HG03196 (cell line): Measurements from ENCODE around the gene MPDZ.

Experiments used
- ATAC-seq: cut with Tn5 transposase; IDR thresholded peaks from one replicate; pipeline ENCODE4 v1.9.1; 2021; ENCODE audit not compliant: unreplicated experiment

Gene MPDZ, protein sequence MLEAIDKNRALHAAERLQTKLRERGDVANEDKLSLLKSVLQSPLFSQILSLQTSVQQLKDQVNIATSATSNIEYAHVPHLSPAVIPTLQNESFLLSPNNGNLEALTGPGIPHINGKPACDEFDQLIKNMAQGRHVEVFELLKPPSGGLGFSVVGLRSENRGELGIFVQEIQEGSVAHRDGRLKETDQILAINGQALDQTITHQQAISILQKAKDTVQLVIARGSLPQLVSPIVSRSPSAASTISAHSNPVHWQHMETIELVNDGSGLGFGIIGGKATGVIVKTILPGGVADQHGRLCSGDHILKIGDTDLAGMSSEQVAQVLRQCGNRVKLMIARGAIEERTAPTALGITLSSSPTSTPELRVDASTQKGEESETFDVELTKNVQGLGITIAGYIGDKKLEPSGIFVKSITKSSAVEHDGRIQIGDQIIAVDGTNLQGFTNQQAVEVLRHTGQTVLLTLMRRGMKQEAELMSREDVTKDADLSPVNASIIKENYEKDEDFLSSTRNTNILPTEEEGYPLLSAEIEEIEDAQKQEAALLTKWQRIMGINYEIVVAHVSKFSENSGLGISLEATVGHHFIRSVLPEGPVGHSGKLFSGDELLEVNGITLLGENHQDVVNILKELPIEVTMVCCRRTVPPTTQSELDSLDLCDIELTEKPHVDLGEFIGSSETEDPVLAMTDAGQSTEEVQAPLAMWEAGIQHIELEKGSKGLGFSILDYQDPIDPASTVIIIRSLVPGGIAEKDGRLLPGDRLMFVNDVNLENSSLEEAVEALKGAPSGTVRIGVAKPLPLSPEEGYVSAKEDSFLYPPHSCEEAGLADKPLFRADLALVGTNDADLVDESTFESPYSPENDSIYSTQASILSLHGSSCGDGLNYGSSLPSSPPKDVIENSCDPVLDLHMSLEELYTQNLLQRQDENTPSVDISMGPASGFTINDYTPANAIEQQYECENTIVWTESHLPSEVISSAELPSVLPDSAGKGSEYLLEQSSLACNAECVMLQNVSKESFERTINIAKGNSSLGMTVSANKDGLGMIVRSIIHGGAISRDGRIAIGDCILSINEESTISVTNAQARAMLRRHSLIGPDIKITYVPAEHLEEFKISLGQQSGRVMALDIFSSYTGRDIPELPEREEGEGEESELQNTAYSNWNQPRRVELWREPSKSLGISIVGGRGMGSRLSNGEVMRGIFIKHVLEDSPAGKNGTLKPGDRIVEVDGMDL (N-terminal part only)

DNA sequence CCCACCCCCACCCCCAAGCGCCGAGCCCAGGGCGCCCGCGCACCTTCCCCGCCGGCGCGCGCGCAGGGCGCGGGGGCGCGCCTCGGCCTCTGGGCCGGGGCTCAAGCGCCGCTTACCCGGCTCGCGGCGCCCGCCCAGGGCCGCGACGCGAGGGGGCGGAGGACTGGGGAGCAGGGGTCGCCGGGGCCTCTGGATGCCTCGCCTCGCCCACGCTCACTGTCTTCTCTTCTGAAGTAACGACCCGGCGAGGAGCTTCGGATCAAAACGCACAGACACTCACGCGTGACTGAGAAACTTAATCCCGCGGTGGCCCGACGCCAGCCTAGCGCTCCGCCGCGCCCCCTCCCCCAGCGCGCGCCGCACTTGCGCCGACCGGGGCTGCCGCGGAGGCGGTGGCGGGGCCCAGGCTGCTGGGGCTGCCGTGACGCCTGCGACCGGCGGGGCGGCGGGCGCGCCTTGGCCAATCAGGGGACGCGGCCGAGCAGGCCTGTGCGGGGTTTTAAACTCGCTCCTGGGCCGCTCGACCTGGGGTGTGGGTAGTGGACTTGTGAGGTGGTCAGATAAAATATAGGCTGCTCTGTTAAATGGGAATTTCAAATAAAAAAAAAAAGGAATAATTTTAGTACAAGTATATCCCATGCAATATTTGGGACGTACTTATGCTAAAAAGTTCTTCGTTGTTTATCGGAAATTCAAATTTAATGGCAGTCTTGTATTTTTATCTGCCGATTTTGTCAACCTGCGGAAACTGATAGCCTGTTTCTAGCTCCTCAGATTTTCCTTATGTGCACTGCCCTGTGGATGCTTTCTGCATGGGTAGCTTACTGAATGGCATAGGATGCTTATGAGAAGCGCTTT, at the start of gene MPDZ:
Gene MPDZ, minus strand, starts transcription at position 409 of the 858 bp plus-strand sequence. CDS start 29,377 bp downstream, outside the sequence.
- ATAC-seq: no peak

GRCh38 chr9:13324988-13325387, 45.5 kb upstream of the MPDZ start:
- no peak for ATAC-seq

DNA sequence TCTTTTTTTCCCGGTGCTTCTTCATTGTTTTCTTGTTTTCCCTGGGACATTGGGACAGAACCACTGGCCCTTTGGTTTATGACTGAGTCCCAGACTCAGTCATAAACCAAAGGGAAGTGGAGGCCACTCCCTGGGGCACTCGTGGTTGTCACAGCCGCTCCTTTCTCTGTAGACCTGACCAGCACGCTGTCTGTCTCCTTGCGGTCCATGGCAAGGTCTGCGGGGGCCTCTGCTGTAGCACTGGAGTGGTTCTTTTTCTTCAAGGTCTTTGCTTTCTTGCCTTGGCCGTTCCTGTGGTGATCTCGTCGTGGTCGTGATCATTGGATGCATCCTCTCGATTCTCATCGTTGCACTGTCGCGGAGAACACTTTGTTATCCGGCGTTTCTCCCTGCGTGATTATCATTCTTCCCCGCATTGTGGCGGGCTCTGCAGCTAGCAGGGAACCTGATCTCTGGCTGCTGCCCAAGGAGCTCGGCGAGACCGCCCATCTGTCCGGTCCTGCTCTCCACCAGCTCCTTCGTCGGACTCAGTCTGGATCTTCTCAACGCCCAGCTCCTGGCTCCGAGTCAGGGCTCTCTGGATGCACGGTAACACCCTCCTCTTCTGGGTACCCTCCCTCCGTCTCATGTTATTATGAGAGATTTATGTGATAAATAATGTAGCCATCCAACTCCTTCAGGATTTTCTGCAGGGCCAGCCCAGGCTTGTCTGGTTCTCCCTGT, 43.5 kb upstream of the MPDZ start:
- ATAC-seq: no peak

GRCh38 chr9:13318027-13318426, 38.5 kb upstream of the MPDZ start:
- no peak for ATAC-seq

- ATAC-seq: no peak
Measured at GRCh38 chr9:13296972-13297371, 17.5 kb upstream of the MPDZ start.

DNA sequence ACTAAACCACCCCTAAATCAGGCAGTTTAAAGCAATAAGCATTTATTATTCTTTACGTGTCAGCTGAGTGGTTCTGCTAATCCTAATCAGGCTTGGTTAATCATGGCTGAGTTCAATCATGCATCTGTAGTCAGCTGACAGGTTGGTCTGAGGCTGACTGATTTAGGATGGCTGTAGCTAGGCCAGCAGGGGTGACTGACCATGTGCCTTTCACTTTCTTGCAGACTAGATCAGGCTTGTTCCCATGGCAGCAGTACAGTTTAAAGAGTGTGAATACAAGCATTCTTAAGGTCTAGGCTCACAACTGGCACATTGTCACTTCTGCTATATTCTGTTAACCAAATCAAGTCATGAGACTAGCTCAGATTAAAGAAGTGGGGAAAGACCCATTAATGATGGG, 16.1 kb upstream of the MPDZ start:
- no peak for ATAC-seq

DNA sequence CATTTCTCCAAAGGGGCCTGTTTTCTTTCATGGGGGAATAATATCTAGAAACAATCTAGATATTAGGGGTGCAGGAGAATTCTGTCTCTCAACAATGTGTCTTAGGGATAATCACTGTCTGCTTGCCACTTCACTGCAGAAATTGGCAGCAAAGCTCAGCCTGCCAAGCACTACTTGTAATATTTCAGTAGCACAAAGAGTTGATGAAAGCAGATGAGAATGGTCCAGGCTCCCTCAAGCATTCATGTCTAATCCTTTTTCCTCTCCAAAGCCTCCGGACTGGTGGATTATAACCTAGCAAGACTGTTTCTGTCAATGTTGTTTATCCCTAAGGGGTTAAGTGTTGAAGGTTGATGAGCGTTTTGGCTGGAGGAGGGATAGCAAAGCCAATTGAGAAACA, 13.3 kb upstream of the MPDZ start:
- no peak for ATAC-seq

DNA sequence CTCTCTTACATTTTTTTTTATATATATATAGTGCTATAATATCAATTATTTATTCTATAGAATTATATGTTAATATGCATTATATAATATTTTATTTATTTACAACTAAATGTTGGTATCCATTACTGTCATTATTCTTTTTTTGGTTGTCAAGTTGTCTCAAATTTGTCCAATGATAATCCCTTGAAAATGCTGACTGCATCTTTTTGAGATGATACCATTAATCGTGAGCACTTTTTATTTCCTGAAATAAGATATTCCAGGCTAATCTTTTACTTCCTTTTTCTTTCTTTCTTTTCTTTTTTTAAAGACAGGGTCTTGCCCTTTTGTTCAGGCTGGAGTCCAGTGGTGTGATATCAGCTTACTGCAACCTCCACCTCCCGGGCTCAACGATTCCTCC, 12.7 kb upstream of the MPDZ start:
- ATAC-seq: no peak

GRCh38 chr9:13291718-13292117, 12.2 kb upstream of the MPDZ start:
- ATAC-seq: no peak

DNA sequence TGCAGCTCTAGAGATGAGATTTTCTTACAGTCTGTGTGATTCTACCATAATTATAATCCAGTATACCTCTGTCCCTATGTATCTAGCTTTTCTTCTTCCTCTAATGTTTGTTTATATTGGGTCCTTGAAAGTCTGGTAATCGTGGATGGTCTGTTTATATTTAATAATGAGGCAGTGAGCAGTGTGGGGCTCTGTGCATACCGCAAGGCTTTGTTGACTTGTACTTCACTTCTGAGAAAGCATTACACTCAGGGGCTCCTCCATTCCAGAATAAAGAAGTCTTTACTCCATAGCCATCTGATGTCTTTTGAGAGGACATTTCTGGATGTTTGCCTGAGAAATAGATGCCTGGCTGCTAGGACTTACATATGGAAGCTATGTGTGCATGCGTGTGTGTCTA, 4.5 kb upstream of the MPDZ start:
- ATAC-seq: no peak

- no peak for ATAC-seq
Measured at GRCh38 chr9:13282998-13283397, 3.5 kb upstream of the MPDZ start.

DNA sequence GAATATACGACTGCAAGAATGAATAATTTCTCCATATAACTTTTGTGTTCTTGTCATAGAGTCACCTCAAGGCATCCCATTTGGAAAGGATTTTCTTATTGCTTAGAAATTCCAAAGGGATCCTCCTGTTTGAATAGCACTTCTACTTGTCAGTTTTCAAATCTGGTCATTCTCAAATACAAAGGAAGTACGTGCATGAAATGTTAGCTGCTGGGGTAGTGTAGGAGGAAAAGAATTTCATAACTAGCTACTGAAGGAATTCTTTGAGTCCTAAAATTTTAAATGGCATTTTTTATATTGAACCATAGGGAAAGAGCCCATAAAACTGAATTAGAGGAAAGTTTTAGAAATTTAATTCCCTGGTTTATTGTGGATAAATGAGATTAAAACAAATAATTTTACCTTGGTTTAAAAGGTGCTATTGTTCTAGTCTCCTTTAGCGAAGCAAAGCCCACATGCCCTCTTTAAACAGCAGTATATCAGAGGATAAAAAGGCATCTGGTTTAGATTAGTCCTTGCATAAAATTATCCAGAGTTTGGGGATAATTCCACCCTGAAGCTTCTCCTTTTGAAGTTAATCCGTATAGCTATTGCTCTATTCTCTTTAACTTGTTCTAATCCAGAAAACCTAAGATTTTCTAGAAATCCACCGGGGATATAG, 2.0 kb upstream of the MPDZ start:
- ATAC-seq: no peak

DNA sequence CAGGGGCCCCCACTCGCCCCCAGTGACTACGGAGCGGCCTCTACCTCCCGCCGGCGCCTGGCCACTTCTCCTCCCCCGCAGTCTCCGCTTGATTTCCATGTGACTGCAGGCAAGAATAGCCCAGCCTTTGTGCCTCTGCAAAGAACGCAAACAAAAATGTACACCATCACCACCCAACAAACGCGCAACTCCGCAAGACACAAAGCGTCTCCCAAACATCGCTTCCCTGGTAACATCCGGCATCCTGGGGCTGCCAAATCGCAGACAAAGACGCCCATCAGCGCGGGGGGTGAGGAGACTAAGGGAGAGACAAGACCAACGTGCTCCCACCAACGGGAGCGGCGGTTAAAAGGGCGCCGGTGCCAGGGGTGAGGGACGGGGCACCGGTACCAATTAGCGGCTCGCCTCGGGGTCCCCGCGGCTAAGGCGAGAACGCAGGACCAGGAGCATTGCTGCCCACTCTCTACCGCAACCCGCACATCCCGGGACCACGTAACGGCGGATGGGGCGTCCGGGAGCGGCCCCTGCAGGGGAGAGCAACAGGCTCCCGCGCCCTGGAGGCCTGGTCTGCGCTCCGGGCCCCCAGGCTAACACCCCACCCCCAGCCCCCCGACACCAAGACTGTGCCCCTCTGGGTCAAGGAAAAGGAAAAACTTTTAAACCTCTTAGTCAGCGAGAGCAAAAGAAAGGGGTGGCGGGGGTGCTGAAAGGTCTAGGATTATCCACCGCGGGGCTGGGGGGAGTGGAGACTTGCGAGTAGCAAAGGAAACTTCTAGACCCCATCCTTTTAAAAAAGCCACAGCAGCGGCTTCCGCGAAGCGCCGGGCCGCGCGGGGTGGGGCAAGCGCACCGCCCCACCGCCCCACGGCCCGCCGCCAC, 885 bp downstream of the MPDZ start:
- ATAC-seq: no peak

- no peak for ATAC-seq
Measured at GRCh38 chr9:13278023-13278367, 1.5 kb downstream of the MPDZ start.

- no peak for ATAC-seq
Measured at GRCh38 chr9:13274886-13275641, 4.4 kb downstream of the MPDZ start.

DNA sequence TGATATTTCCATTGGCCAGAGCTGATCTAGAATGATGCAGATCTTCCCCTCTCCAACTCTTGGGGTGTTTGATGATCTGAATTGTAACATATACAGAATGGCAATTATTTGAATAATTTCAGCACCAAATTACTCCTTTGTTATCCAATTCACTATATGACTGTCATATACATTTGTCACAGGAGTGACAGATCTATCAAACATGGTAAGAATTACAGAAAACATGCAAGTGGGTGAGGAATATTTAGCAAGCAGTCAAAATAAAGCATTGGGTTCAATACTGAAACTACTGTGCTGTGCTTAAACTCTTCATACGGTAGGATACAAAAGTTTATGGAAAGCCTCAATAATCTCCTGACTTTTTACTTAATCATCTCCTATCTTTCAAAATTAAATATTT, 8.8 kb downstream of the MPDZ start:
- ATAC-seq: no peak

DNA sequence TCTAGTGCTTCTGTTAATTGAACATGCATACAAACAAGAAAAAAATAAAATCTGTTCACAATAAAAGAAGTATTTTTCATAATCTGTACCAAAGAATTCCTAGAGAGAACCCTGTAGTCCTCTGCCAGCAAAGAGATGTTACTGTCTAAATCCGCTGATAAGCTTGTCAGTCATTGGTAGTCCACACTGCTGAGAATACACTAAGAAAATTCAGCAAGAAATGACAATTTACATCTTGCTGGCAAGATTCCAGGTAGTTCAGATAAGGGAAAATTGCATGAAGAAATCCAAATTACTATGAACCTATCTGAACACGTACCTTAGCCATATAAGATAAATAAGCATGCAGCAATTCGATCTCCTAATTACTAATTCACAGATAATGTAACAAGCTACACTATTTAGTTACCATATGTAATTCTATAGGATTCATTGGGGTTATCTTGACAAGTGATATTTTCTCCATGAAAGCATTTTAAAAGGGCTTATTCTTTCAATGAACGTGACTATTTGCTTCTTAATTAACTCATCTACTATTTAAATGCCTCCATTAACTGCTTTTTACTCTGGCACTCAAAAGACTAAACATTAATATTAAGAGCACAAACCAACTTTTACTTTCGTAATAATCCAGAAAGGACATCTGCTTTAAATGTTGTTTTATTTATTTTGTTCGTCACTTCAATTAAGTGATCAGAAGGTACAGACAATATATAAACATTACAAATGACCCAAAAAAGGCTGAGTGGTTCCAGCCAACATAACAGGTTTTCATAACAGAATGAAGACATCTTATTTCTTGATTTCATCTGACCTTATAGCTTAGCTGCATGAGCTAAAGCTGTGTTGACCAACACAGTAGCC, 9.7 kb downstream of the MPDZ start:
- no peak for ATAC-seq
